ENCODE results near the gene RTL9. TPM values are rescaled to one million over a fixed set of nuclear protein-coding genes. Genes with fewer than 3 reads are reported as not detected.

Gene RTL9
- total RNA-seq: 0.05 TPM in 1 of 2 replicates, not detected in the other
- long read RNA-seq: 0 reads

DNA sequence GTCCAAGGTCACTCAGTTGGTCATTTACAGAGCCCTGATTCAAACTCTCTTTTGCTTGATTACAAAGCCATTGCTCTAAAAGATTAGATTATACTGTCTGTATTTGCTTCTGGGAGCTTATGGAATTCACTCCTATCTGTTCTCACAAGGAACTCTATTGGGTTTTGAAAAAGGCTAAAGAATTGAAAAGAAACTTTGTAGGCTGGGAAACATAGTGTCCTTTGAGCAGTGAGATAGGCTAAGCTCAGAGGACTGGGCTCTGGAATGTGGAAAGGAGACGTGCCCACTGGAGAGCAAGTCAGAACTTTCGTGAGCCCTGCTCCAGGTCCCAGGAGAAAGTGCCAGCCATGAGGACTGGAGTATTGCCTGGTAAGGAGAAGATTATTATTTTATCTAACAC is at the start of gene RTL9:
Gene RTL9, plus strand, starts transcription at position 301 of the 400 bp plus-strand sequence. CDS start 91,770 bp downstream, outside the sequence.
- H3K9me3 Mint-ChIP-seq (ENCODE audit: unreplicated experiment): peaks cover 6% of the 10 kb centered on the region
- no peak within 1 kb of the TSS for H3K4me3 Mint-ChIP-seq (ENCODE audit: unreplicated experiment)
- peaks cover 2% of the 10 kb centered on the region for H3K36me3 Mint-ChIP-seq (ENCODE audit: unreplicated experiment)
- no peak within 1 kb of the TSS for H3K27ac Mint-ChIP-seq (ENCODE audit: unreplicated experiment)
- H3K4me1 Mint-ChIP-seq (ENCODE audit: unreplicated experiment): no peaks in the 10 kb centered on the region
- peaks cover 18% of the 10 kb centered on the region for H3K27me3 Mint-ChIP-seq (ENCODE audit: unreplicated experiment)
- no peak for TF ChIP-seq CTCF (IDR thresholded peaks at IDR 0.05)
- DNase-seq (ENCODE audit: extremely low spot score, unreplicated experiment): no peak

DNA sequence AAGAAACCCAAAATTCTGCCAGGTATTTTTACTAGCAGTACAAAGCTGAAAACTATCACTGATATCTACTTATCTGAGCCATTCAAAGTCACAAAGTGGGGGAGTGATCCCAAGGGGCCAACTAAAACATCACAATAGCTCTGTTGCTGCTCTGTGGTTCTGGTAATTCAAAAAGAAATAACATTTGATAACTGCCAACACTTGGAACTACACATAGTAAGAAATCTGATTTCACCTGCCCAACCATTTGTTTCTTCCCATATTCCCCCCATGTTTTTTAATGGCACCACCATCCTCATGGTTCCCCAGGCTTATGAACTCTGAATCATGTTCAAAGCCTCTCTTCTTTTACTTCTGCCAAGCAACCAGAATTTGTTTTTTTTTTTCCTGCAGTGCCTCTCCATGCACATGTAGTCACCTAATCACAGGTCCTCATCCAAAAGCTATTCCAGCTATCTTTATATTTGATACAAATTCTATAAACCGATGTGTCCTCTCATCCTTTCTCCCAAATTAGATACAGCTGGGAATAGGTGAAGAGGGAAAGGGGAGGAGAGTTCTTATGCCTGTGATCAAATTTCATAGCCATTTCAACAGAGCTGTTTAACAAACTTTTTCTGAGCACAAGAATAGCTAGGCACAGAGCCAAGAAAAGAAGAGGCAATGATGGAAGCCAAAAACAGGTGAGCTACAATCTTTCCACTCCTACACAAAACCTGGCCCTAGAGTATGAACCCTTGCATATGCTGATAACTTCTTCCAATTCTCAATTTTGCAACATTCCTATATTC is 48.5 kb upstream of the RTL9 start:
- Mint-ChIP-seq H3K9me3 (ENCODE audit: unreplicated experiment) (no peaks in the 10 kb centered on the region), H3K27me3 (ENCODE audit: unreplicated experiment) (no peaks in the 10 kb centered on the region), H3K4me3 (ENCODE audit: unreplicated experiment) (no peak overlapping the region), H3K36me3 (ENCODE audit: unreplicated experiment) (no peaks in the 10 kb centered on the region), H3K27ac (ENCODE audit: unreplicated experiment) (no peak overlapping the region), H3K4me1 (ENCODE audit: unreplicated experiment) (peaks cover 19% of the 10 kb centered on the region)
- no peak for TF ChIP-seq CTCF (IDR thresholded peaks at IDR 0.05)
- DNase-seq (ENCODE audit: extremely low spot score, unreplicated experiment): no peak

- no peaks in the 10 kb centered on the region for H3K9me3 Mint-ChIP-seq (ENCODE audit: unreplicated experiment)
- TF ChIP-seq CTCF (IDR thresholded peaks at IDR 0.05): no peak
- DNase-seq (ENCODE audit: extremely low spot score, unreplicated experiment): no peak
- H3K4me1 Mint-ChIP-seq (ENCODE audit: unreplicated experiment): peaks cover 26% of the 10 kb centered on the region
- no peak overlapping the region for H3K27ac Mint-ChIP-seq (ENCODE audit: unreplicated experiment)
- no peaks in the 10 kb centered on the region for H3K27me3 Mint-ChIP-seq (ENCODE audit: unreplicated experiment)
- H3K36me3 Mint-ChIP-seq (ENCODE audit: unreplicated experiment): no peaks in the 10 kb centered on the region
- H3K4me3 Mint-ChIP-seq (ENCODE audit: unreplicated experiment): no peak overlapping the region
These were observed 47.8 kb upstream of the RTL9 start for GRCh38 chrX:110310896-110311295.

- H3K9me3 Mint-ChIP-seq (ENCODE audit: unreplicated experiment): no peaks in the 10 kb centered on the region
- H3K27ac Mint-ChIP-seq (ENCODE audit: unreplicated experiment): no peak overlapping the region
- TF ChIP-seq CTCF (IDR thresholded peaks at IDR 0.05): no peak
These were observed 47.0 kb upstream of the RTL9 start for GRCh38 chrX:110311437-110312230.

GRCh38 chrX:110315551-110315950 is 43.1 kb upstream of the RTL9 start:
- H3K4me3 Mint-ChIP-seq (ENCODE audit: unreplicated experiment): no peak overlapping the region
- H3K9me3 Mint-ChIP-seq (ENCODE audit: unreplicated experiment): no peaks in the 10 kb centered on the region
- H3K4me1 Mint-ChIP-seq (ENCODE audit: unreplicated experiment): peaks cover 41% of the 10 kb centered on the region
- no peaks in the 10 kb centered on the region for H3K36me3 Mint-ChIP-seq (ENCODE audit: unreplicated experiment)
- H3K27me3 Mint-ChIP-seq (ENCODE audit: unreplicated experiment): peaks cover 13% of the 10 kb centered on the region
- no peak for DNase-seq (ENCODE audit: extremely low spot score, unreplicated experiment)
- H3K27ac Mint-ChIP-seq (ENCODE audit: unreplicated experiment): no peak overlapping the region
- no peak for TF ChIP-seq CTCF (IDR thresholded peaks at IDR 0.05)

More at GRCh38 chrX:110311437-110312230, 47.0 kb upstream of the RTL9 start:
- Mint-ChIP-seq H3K4me1 (ENCODE audit: unreplicated experiment) (peaks cover 33% of the 10 kb centered on the region), H3K4me3 (ENCODE audit: unreplicated experiment) (no peak overlapping the region), H3K36me3 (ENCODE audit: unreplicated experiment) (no peaks in the 10 kb centered on the region), H3K27me3 (ENCODE audit: unreplicated experiment) (no peaks in the 10 kb centered on the region)
- DNase-seq (ENCODE audit: extremely low spot score, unreplicated experiment): no peak
